Pons (tissue), 1 donor: ENCODE measurements around the gene PPM1N.

Experiments used
- DNase-seq: peaks from one replicate; pipeline ENCODE4 v3.0.0-alpha.2; 2016; ENCODE audit warnings: low spot score

The PPM1N gene

DNA sequence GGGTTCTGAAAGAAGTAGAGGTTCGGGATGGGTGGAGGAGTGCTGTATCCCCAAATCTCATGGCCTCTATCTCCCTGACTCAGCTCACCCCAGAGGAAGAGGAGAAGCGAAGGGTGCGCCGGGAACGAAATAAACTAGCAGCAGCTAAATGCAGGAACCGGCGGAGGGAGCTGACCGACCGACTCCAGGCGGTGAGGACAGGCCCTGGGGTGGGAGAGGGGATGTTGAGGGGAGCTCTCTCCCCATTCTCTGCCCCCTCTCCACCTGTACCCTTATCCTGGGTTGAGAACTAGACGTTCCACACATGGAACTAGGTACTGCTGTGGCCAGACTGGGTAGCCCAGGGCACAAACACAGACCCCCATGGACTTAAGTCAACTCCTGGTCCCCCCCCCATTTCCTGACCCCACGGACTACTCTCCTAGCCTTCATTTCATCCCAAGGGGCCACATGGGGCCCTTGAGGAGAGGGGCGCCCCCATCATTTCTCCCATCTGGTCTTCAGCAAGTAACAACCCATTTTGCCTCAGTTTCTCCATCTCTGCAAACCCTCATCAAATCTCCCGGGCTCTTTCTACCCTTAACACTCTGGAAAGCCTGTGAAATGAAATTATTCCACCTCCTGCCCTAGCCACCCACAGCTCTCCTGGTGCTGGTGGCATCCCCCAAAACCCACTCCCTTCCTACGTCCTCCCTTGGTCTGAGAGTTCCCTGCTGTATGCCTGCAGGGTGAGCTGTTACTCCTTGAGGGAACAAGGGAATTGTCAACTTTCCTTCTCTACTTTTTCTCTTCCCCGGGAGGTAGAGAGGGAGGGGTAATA lies 26.9 kb upstream of the PPM1N start:
- DNase-seq = no peak

DNA sequence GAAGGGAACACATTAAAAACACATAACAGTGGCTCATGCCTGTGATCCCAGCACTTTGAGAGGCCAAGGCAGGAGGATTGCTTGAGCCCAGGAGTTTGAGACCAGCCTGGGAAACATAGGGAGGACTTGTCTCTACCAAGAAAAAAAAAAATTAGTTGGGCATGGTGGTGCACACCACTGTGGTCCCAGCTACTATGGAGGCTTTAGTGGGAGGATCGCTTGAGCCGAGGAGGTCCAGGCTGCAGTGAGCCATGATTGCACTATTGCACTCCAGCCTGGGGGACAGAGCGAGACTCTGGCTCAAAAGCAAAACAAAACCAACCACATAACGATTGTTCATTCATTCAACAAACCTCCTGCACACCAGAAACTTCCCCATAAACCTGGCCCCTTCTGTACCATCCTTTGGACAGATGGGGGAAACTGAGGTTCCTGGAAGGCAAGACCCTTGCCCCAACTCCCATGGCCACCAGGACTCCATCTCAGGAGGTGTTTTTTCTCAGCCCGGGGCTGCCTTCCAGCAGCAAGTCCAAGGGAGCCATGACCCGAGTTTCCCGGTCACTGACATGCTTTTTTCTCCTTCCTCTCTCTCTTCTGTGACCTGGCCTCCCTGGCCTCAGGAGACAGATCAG lies 26.2 kb upstream of the PPM1N start:
- DNase-seq = no peak

DNA sequence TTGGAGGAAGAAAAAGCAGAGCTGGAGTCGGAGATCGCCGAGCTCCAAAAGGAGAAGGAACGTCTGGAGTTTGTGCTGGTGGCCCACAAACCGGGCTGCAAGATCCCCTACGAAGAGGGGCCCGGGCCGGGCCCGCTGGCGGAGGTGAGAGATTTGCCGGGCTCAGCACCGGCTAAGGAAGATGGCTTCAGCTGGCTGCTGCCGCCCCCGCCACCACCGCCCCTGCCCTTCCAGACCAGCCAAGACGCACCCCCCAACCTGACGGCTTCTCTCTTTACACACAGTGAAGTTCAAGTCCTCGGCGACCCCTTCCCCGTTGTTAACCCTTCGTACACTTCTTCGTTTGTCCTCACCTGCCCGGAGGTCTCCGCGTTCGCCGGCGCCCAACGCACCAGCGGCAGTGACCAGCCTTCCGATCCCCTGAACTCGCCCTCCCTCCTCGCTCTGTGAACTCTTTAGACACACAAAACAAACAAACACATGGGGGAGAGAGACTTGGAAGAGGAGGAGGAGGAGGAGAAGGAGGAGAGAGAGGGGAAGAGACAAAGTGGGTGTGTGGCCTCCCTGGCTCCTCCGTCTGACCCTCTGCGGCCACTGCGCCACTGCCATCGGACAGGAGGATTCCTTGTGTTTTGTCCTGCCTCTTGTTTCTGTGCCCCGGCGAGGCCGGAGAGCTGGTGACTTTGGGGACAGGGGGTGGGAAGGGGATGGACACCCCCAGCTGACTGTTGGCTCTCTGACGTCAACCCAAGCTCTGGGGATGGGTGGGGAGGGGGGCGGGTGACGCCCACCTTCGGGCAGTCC lies 25.5 kb upstream of the PPM1N start:
- no peak for DNase-seq

- DNase-seq = no peak
Observed at GRCh38 chr19:45473367-45473681, 24.9 kb upstream of the PPM1N start.

DNA sequence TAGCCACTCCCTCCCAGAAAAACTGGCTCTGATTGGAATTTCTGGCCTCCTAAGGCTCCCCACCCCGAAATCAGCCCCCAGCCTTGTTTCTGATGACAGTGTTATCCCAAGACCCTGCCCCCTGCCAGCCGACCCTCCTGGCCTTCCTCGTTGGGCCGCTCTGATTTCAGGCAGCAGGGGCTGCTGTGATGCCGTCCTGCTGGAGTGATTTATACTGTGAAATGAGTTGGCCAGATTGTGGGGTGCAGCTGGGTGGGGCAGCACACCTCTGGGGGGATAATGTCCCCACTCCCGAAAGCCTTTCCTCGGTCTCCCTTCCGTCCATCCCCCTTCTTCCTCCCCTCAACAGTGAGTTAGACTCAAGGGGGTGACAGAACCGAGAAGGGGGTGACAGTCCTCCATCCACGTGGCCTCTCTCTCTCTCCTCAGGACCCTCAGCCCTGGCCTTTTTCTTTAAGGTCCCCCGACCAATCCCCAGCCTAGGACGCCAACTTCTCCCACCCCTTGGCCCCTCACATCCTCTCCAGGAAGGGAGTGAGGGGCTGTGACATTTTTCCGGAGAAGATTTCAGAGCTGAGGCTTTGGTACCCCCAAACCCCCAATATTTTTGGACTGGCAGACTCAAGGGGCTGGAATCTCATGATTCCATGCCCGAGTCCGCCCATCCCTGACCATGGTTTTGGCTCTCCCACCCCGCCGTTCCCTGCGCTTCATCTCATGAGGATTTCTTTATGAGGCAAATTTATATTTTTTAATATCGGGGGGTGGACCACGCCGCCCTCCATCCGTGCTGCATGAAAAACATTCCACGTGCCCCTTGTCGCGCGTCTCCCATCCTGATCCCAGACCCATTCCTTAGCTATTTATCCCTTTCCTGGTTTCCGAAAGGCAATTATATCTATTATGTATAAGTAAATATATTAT lies 24.3 kb upstream of the PPM1N start:
- no peak for DNase-seq

DNA sequence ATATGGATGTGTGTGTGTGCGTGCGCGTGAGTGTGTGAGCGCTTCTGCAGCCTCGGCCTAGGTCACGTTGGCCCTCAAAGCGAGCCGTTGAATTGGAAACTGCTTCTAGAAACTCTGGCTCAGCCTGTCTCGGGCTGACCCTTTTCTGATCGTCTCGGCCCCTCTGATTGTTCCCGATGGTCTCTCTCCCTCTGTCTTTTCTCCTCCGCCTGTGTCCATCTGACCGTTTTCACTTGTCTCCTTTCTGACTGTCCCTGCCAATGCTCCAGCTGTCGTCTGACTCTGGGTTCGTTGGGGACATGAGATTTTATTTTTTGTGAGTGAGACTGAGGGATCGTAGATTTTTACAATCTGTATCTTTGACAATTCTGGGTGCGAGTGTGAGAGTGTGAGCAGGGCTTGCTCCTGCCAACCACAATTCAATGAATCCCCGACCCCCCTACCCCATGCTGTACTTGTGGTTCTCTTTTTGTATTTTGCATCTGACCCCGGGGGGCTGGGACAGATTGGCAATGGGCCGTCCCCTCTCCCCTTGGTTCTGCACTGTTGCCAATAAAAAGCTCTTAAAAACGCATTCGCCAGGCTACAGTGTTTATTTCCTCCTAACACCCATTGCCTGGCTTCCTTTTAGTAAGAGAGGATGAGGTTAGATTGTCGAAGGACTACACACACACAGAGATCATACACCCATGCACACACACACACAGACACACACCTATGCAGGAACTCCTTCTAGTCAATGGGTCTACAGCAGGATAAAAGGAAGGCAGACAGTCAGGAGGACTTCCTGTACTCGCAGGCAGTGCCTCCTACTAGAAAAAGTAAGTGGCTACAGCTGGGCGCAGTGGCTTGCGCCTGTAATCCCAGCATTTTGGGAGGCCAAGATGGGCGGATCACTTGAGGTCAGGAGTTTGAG lies 23.4 kb upstream of the PPM1N start:
- DNase-seq = no peak

GRCh38 chr19:45475537-45476291 lies 22.5 kb upstream of the PPM1N start:
- DNase-seq = no peak

GRCh38 chr19:45476304-45476703 lies 21.9 kb upstream of the PPM1N start:
- DNase-seq = no peak

- no peak for DNase-seq
Observed at GRCh38 chr19:45477186-45477585, 21.1 kb upstream of the PPM1N start.

DNA sequence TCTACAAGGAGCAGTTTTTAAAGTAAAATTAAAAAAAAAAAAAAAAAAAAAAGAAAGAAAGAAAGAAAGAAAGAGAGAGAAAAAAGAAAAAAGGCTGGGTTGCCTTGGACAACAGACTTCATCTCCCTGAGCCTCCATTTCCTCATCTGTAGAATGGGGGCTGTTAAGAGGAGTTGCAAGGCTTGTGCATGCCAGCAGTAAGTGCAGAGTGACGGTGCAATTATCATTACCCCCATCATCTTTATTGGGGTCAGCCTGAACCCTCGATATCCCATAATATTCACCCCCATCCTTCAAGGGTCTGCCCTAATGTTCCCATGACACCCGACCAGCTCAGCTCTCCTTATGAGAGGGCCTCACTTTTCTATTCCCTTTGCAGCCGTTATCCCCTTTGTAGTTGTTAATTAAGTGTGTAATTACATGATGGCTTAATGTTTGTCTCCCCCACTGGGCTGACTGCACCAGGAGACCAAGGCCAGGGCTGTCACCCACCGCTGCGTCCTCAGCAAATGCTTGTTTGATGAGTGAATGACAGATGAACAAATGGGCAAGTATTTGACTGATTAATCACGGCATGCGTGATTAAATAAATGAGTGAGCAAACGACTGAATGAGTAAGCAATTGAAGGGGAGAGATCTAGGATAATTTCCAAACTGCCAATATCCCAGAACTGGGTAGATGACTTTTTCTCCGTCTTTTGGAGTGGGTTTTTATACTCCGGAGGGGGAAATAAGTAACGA lies 20.4 kb upstream of the PPM1N start:
- DNase-seq = no peak

- DNase-seq = peak; percentile 92
Observed at GRCh38 chr19:45478454-45479238, 19.6 kb upstream of the PPM1N start.

- no peak for DNase-seq
Observed at GRCh38 chr19:45483033-45483432, 15.2 kb upstream of the PPM1N start.

DNA sequence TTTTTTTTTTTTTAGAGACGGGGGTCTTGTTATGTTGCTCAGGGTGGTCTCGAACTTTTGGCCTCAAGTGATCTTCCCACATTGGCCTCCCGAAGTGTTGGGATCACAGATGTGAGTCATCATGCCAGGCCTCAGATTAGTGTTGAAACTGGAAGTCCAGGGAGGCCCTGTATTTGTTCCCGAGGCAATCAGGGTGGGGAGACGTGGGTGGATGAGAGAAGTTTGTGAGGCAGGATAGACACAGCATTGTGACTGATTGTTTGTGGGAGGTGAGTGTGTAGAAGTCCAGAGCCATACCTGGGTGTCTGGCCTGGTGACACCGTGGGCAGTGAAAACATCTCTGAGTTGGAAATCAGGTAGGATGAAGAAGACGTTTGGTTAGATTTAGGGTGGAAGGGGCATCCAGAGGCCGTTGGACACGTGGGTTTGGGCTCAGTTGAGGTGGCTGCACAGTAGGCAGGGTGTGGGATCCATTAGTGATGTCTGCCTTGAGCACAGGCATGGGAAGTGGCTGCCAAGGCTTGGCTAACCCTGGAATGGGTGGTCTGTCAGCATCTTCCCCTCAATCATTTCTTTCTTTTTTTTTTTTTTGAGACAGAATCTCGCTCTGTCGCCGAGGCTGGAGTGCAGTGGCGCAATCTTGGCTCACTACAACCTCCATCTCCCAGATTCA lies 13.8 kb upstream of the PPM1N start:
- DNase-seq = no peak

GRCh38 chr19:45485305-45486077 lies 12.8 kb upstream of the PPM1N start:
- DNase-seq = peak; percentile 97

GRCh38 chr19:45488708-45489107 lies 9.5 kb upstream of the PPM1N start:
- no peak for DNase-seq

- DNase-seq = no peak
Observed at GRCh38 chr19:45489216-45489855, 8.9 kb upstream of the PPM1N start.
